Measurements from ENCODE around the gene AKAP3. TPM values are rescaled to one million over a fixed set of nuclear protein-coding genes. Genes with fewer than 3 reads are reported as not detected.

The AKAP3 gene
- total and polyA plus RNA-seq, 2 experiments from 2014 or later, result 1.3 to 3.2 TPM

DNA sequence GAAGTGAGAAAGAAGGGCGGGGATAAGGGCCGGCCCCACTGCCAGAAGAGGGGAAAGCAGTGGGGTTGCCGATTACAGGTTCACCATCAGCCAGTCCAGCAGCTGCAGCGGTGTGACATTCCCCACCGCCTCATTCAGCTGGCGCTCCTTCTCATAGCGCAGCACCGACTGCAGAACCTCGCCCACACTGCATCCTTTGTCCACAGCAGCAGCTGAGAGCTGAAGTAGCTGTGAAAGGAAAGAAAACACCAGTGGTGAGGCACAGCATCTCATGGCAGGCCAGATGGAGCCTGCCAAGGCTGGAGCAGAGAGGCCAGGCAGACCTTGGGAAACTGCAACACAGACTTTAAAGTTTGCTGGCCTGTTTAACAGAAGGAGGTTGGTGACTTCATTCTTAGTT lies 33.2 kb downstream of the AKAP3 start (continued):
- TF ChIP-seq, protein P1, sequence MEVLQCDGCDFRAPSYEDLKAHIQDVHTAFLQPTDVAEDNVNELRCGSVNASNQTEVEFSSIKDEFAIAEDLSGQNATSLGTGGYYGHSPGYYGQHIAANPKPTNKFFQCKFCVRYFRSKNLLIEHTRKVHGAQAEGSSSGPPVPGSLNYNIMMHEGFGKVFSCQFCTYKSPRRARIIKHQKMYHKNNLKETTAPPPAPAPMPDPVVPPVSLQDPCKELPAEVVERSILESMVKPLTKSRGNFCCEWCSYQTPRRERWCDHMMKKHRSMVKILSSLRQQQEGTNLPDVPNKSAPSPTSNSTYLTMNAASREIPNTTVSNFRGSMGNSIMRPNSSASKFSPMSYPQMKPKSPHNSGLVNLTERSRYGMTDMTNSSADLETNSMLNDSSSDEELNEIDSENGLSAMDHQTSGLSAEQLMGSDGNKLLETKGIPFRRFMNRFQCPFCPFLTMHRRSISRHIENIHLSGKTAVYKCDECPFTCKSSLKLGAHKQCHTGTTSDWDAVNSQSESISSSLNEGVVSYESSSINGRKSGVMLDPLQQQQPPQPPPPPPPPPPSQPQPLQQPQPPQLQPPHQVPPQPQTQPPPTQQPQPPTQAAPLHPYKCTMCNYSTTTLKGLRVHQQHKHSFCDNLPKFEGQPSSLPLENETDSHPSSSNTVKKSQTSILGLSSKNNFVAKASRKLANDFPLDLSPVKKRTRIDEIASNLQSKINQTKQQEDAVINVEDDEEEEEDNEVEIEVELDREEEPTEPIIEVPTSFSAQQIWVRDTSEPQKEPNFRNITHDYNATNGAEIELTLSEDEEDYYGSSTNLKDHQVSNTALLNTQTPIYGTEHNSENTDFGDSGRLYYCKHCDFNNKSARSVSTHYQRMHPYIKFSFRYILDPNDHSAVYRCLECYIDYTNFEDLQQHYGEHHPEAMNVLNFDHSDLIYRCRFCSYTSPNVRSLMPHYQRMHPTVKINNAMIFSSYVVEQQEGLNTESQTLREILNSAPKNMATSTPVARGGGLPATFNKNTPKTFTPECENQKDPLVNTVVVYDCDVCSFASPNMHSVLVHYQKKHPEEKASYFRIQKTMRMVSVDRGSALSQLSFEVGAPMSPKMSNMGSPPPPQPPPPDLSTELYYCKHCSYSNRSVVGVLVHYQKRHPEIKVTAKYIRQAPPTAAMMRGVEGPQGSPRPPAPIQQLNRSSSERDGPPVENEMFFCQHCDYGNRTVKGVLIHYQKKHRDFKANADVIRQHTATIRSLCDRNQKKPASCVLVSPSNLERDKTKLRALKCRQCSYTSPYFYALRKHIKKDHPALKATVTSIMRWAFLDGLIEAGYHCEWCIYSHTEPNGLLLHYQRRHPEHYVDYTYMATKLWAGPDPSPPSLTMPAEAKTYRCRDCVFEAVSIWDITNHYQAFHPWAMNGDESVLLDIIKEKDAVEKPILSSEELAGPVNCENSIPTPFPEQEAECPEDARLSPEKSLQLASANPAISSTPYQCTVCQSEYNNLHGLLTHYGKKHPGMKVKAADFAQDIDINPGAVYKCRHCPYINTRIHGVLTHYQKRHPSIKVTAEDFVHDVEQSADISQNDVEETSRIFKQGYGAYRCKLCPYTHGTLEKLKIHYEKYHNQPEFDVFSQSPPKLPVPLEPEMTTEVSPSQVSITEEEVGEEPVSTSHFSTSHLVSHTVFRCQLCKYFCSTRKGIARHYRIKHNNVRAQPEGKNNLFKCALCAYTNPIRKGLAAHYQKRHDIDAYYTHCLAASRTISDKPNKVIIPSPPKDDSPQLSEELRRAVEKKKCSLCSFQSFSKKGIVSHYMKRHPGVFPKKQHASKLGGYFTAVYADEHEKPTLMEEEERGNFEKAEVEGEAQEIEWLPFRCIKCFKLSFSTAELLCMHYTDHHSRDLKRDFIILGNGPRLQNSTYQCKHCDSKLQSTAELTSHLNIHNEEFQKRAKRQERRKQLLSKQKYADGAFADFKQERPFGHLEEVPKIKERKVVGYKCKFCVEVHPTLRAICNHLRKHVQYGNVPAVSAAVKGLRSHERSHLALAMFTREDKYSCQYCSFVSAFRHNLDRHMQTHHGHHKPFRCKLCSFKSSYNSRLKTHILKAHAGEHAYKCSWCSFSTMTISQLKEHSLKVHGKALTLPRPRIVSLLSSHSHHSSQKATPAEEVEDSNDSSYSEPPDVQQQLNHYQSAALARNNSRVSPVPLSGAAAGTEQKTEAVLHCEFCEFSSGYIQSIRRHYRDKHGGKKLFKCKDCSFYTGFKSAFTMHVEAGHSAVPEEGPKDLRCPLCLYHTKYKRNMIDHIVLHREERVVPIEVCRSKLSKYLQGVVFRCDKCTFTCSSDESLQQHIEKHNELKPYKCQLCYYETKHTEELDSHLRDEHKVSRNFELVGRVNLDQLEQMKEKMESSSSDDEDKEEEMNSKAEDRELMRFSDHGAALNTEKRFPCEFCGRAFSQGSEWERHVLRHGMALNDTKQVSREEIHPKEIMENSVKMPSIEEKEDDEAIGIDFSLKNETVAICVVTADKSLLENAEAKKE (CRISPR knock-in tag; IDR thresholded peaks at IDR 0.05), result no peak
- no peak for TF ChIP-seq POLR2AphosphoS5 (IDR thresholded peaks at IDR 0.05; ENCODE audit: low read depth)
- no peak for TF ChIP-seq ZNF331 (CRISPR knock-in tag; IDR thresholded peaks at IDR 0.05; ENCODE audit: low read depth)

DNA sequence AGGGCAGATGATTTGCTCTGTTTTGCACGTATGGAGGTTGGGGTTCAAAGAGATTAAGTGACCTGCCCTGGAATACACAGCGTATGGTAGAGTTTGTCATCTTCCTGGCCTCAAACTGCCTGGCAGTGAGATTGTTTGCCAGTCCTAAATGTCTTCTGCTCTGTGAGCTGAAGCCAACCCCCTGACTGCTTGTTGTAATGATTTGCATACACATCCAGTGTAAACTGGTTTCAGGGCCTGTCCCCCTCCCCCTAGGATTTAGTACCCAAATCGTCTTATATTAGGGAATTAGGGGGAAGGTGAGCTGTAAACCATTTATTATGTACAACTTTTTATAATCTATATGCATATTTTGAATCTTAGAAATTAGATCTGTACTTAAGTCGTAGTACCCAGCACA lies 38.4 kb downstream of the AKAP3 start:
- TF ChIP-seq ZNF331 (CRISPR knock-in tag; IDR thresholded peaks at IDR 0.05; ENCODE audit: low read depth) (no peak), NANOG (IDR thresholded peaks at IDR 0.05; ENCODE audit: borderline replicate concordance) (no peak), CREB1 (CRISPR knock-in tag; IDR thresholded peaks at IDR 0.05; ENCODE audit: low read depth) (no peak), JUNB (IDR thresholded peaks at IDR 0.05; ENCODE audit: unreplicated experiment) (no peak)
- Histone ChIP-seq H3K4me1 (ENCODE audit: insufficient read depth) (no peaks in the 10 kb centered on the region; the same call in 1 of the 2 replicates), H4K20me1 (replicated peaks; ENCODE audit: insufficient read depth) (no peaks in the 10 kb centered on the region), H3K36me3 (ENCODE audit: insufficient read depth) (no peaks in the 10 kb centered on the region), H3K4me2 (no peak overlapping the region), H3K27ac (ENCODE audit: low read depth) (no peak overlapping the region), H3K27me3 (ENCODE audit: insufficient read depth) (no peaks in the 10 kb centered on the region), H3K4me3 (no peak overlapping the region), H2AFZ (no peak overlapping the region), H3K79me2 (replicated peaks; ENCODE audit: insufficient read depth) (no peaks in the 10 kb centered on the region; the same call in 1 of the 2 replicates), H3K9me2 (ENCODE audit: insufficient read depth) (peaks cover 3% of the 10 kb centered on the region; the same call in 1 of the 2 replicates), H3F3A (replicated peaks; ENCODE audit: low read depth) (no peaks in the 10 kb centered on the region)
- Mint-ChIP-seq H3K4me3 (no peak overlapping the region), H3K9me3 (no peaks in the 10 kb centered on the region), H3K27ac (0 out of 2 replicates have a peak overlapping the region, but pooled peaks have one; percentile 31), H3K4me1 (peaks cover 5% of the 10 kb centered on the region; the same call in 2 of the 3 replicates), H3K36me3 (ENCODE audit: low read depth) (0 out of 3 replicates have a peak, but pooled peaks cover 4% of the 10 kb centered on the region), H3K27me3 (ENCODE audit: insufficient read depth, low read depth, poor library complexity) (peaks cover 3% of the 10 kb centered on the region)
- ATAC-seq, result no peak
- DNase-seq (ENCODE audit: low spot score), result peak; percentile 16
